H9 (cell line): ENCODE results near the gene CERK. TPM values are rescaled to one million over a fixed set of nuclear protein-coding genes. Genes with fewer than 3 reads are reported as not detected.
A peak's percentile ranks its signal among the peaks of the same experiment; 100 is the strongest.

Experiments
- DNase-seq: peaks from one replicate; pipeline ENCODE4 v3.0.0-alpha.2; 2017
- H2AFZ ChIP-seq: one replicate; pipeline ENCODE4 v1.6.1; 2013; ENCODE audit warnings: mild to moderate bottlenecking, low read length, control low read depth, moderate library complexity
- H2AK5ac ChIP-seq: 2 replicates; pipeline ENCODE4 v1.6.1; 2013; ENCODE audit warnings: low read length, control low read depth, mixed read lengths; ENCODE audit not compliant: insufficient read length
- H2BK120ac ChIP-seq: one replicate; pipeline ENCODE4 v1.6.1; 2013; ENCODE audit warnings: low read depth, mild to moderate bottlenecking, low read length, control low read depth, inconsistent platforms; ENCODE audit not compliant: poor library complexity, severe bottlenecking
- H2BK12ac ChIP-seq: 2 replicates; pipeline ENCODE4 v1.6.1; 2013; ENCODE audit warnings: low read length, control low read depth, mixed read lengths, low read depth; ENCODE audit not compliant: insufficient read length
- H2BK15ac ChIP-seq: 2 replicates; pipeline ENCODE4 v1.6.1; 2013; ENCODE audit warnings: low read depth, low read length, control low read depth
- H2BK20ac ChIP-seq: one replicate; pipeline ENCODE4 v1.6.1; 2013; ENCODE audit warnings: low read depth, mild to moderate bottlenecking, low read length, control low read depth, inconsistent platforms; ENCODE audit not compliant: poor library complexity, severe bottlenecking
- H2BK5ac ChIP-seq: 2 replicates; pipeline ENCODE4 v1.6.1; 2013; ENCODE audit warnings: low read length, control low read depth, mixed read lengths; ENCODE audit not compliant: insufficient read length
- H3K14ac ChIP-seq: 2 replicates; pipeline ENCODE4 v1.6.1; 2013; ENCODE audit warnings: low read length, control low read depth; ENCODE audit not compliant: insufficient read depth
- H3K18ac ChIP-seq: 2 replicates; pipeline ENCODE4 v1.6.1; 2013; ENCODE audit warnings: low read depth, mild to moderate bottlenecking, mixed read lengths, low read length, control low read depth; ENCODE audit not compliant: insufficient read length
- H3K23ac ChIP-seq: 2 replicates; pipeline ENCODE4 v1.6.1; 2013; ENCODE audit warnings: low read length, control low read depth, mixed read lengths, low read depth; ENCODE audit not compliant: insufficient read length
- H3K23me2 ChIP-seq: 2 replicates; pipeline ENCODE4 v1.6.1; 2013; ENCODE audit warnings: low read depth, mild to moderate bottlenecking, mixed read lengths, low read length, control low read depth; ENCODE audit not compliant: insufficient read length, poor library complexity, severe bottlenecking
- H3K27ac ChIP-seq: 2 replicates; pipeline ENCODE4 v1.5.1; 2013; ENCODE audit warnings: low read length, control low read depth, mixed read lengths, low read depth; ENCODE audit not compliant: insufficient read length
- H3K27me3 ChIP-seq: 2 replicates; pipeline ENCODE4 v1.6.1; 2013; ENCODE audit warnings: low read length, control low read depth, inconsistent platforms; ENCODE audit not compliant: insufficient read depth
- H3K4ac ChIP-seq: 2 replicates; pipeline ENCODE4 v1.6.1; 2013; ENCODE audit warnings: low read depth, mild to moderate bottlenecking, control low read depth, inconsistent platforms, low read length, moderate library complexity
- H3K4me1 ChIP-seq: 2 replicates; pipeline ENCODE4 v1.6.1; 2013; ENCODE audit warnings: low read length, control low read depth, inconsistent platforms; ENCODE audit not compliant: insufficient read depth
- H3K4me2 ChIP-seq: 2 replicates; pipeline ENCODE4 v1.6.1; 2013; ENCODE audit warnings: low read length, control low read depth, mixed read lengths; ENCODE audit not compliant: insufficient read length, insufficient read depth
- H3K56ac ChIP-seq: 2 replicates; pipeline ENCODE4 v1.6.1; 2013; ENCODE audit warnings: low read depth, mild to moderate bottlenecking, mixed read lengths, low read length, control low read depth; ENCODE audit not compliant: insufficient read length
- H3K79me1 ChIP-seq: 2 replicates; pipeline ENCODE4 v1.6.1; 2013; ENCODE audit warnings: low read depth, mild to moderate bottlenecking, moderate library complexity, low read length, control low read depth, inconsistent platforms; ENCODE audit not compliant: insufficient read depth, poor library complexity, severe bottlenecking
- H3K79me2 ChIP-seq: 2 replicates; pipeline ENCODE4 v1.6.1; 2013; ENCODE audit warnings: low read length, control low read depth, inconsistent platforms; ENCODE audit not compliant: insufficient read depth
- H3K9ac ChIP-seq: 2 replicates; pipeline ENCODE4 v1.6.1; 2013; ENCODE audit warnings: low read length, control low read depth, mixed read lengths; ENCODE audit not compliant: insufficient read length; ENCODE audit errors: extremely low read depth
- H3K9me3 ChIP-seq: one replicate; pipeline ENCODE4 v1.6.1; 2013; ENCODE audit warnings: low read depth, low read length, inconsistent platforms; ENCODE audit not compliant: control insufficient read depth
- H3T11ph ChIP-seq: one replicate; pipeline ENCODE4 v1.6.1; 2013; ENCODE audit warnings: mild to moderate bottlenecking, low read length, control low read depth, inconsistent platforms
- H4K20me1 ChIP-seq: one replicate; pipeline ENCODE4 v1.6.1; 2013; ENCODE audit not compliant: control insufficient read depth, insufficient read length, insufficient read depth
- H4K5ac ChIP-seq: 2 replicates; pipeline ENCODE4 v1.6.1; 2013; ENCODE audit warnings: low read depth, mild to moderate bottlenecking, mixed read lengths, low read length, control low read depth; ENCODE audit not compliant: insufficient read length
- H4K8ac ChIP-seq: replicated peaks from 2 replicates; pipeline ENCODE4 v1.6.1; 2013; ENCODE audit warnings: low read length, control low read depth, mixed read lengths, low read depth; ENCODE audit not compliant: insufficient read length
- H4K91ac ChIP-seq: 2 replicates; pipeline ENCODE4 v1.6.1; 2013; ENCODE audit warnings: low read depth, mild to moderate bottlenecking, moderate library complexity, mixed read lengths, low read length, control low read depth; ENCODE audit not compliant: insufficient read length
- H3K27ac Mint-ChIP-seq, 3 experiments: 2 replicates in 2 of 3; 3 replicates in 1 of 3; pipeline ENCODE4 v1.8.0; 2020 to 2021; ENCODE audit warnings: mixed read lengths in 3 of 3, mild to moderate bottlenecking in 1 of 3, moderate library complexity in 1 of 3
- H3K27me3 Mint-ChIP-seq: 2 replicates; pipeline ENCODE4 v1.8.0; 2021; ENCODE audit warnings: low read depth, mild to moderate bottlenecking, moderate library complexity, mixed read lengths
- H3K36me3 Mint-ChIP-seq, 3 experiments: 2 replicates in 2 of 3; 3 replicates in 1 of 3; pipeline ENCODE4 v1.8.0; 2020 to 2021; ENCODE audit warnings: low read depth in 3 of 3, mixed read lengths in 3 of 3; ENCODE audit not compliant: insufficient read depth in 1 of 3
- H3K4me1 Mint-ChIP-seq, 2 experiments: 2 replicates each; pipeline ENCODE4 v1.8.0; 2020; ENCODE audit warnings: mixed read lengths in 2 of 2
- H3K4me3 Mint-ChIP-seq, 2 experiments: 2 replicates in 1 of 2; 3 replicates in 1 of 2; pipeline ENCODE4 v1.8.0; 2020 to 2021; ENCODE audit warnings: mild to moderate bottlenecking in 2 of 2, mixed read lengths in 2 of 2, moderate library complexity in 1 of 2
- H3K9me3 Mint-ChIP-seq, 2 experiments: 2 replicates in 1 of 2; 3 replicates in 1 of 2; pipeline ENCODE4 v1.8.0; 2020; ENCODE audit warnings: mild to moderate bottlenecking in 2 of 2, mixed read lengths in 2 of 2, moderate library complexity in 1 of 2
- WGBS: extraction: QIAGEN DNeasy Blood & Tissue Kit; methylation state at CpG from one replicate; pipeline ENCODE4 v1.1.7; 2013; ENCODE audit warnings: missing lambda C conversion rate, low lambda C conversion rate, mixed read lengths; ENCODE audit not compliant: insufficient read length; ENCODE audit errors: extremely low coverage; 5-methylcytosine and 5-hydroxymethylcytosine counted together
- total RNA-seq: library from RNA; stranded (reverse); gene quantifications from 2 replicates; pipeline ENCODE4 v1.2.1, GENCODE V29; 2021
- TF ChIP-seq, protein P1 (sequence below): fragments of 200-600 bp; sonication (generic); conservative IDR thresholded peaks from 3 replicates; pipeline ENCODE4 v1.8.0; 2021; ENCODE audit warnings: antibody characterized with exemption, mild to moderate bottlenecking

CERK gene
- total RNA-seq, 1 experiment from 2014 or later: 47.1 TPM

DNA sequence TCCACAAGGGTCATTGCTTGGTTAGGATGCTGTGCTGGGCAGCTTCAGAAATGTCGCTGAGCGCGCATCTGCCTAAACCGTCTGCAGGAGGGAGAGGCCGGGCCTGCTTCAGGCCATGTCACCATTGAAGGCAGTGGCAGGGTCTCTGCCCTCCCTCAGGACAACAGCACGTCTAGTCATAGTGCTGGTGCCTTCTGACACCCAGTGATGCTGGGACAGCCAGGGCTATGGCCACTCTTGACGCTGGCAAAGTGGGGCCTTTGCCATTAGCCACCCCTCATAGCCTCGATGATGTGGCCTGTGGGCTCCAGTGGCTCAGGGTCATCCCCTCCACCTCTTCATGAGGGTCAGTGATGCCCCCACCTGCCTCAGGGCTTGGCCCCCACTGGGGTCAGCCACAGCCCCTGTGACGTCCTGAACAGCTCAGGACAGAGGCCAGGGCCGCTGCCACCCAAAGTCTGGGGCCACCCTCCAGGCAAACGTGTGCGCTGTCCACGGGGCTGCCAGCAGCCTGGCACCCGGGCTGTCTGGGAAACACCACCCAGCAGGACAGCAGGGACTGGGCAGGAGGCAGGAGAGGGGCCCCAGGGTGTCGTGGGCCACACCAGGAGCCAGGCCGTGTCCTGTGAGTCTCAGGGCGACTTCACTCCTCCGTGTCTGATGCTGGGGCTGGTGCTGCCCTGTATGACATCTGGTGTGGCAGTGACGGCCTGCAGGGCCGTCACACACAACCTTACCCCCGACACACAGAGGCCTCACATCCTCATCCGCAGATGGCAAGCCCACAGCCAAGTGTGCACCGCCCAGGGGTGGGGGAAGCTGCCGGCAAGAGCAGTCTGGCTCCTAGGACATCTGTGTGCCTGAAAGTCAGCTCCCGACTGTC, 42.5 kb downstream of the CERK start:
- Histone ChIP-seq H3K14ac (no peak overlapping the region), H4K20me1 (no peaks in the 10 kb centered on the region), H2BK120ac (no peak overlapping the region), H3K23ac (no peak overlapping the region), H3K18ac (no peak overlapping the region), H3K79me2 (no peaks in the 10 kb centered on the region), H2BK15ac (no peak overlapping the region), H2AFZ (no peak overlapping the region), H4K5ac (no peak overlapping the region), H3K4me2 (no peak overlapping the region), H2BK5ac (no peak overlapping the region), H3K9me3 (no peaks in the 10 kb centered on the region), H2BK12ac (no peak overlapping the region), H3K4ac (no peak overlapping the region), H4K8ac (no peak overlapping the region), H3T11ph (no peak overlapping the region), H2BK20ac (no peak overlapping the region), H3K56ac (no peak overlapping the region), H2AK5ac (no peak overlapping the region), H3K23me2 (no peaks in the 10 kb centered on the region), H3K4me1 (no peaks in the 10 kb centered on the region), H4K91ac (no peak overlapping the region), H3K9ac (no peak overlapping the region), H3K79me1 (no peaks in the 10 kb centered on the region), H3K27me3 (no peaks in the 10 kb centered on the region), H3K27ac (no peak overlapping the region)
- no peak for DNase-seq
- Mint-ChIP-seq H3K27ac (peak overlapping the region in 1 of 3 experiments; percentile 63; a peak in 2 of 7 replicates), H3K9me3 (no peaks in the 10 kb centered on the region), H3K36me3 (peaks cover 17 to 55% (median 47%) of the 10 kb centered on the region in 3 experiments; a peak in 6 of 7 replicates), H3K27me3 (no peaks in the 10 kb centered on the region; the same call in 1 of the 2 replicates), H3K4me3 (no peak overlapping the region), H3K4me1 (peaks cover 0 to 4% of the 10 kb centered on the region in 2 experiments; a peak in 2 of 4 replicates)
- no CpG with 5 or more reads among the region's 25 CpGs for WGBS
- TF ChIP-seq, protein P1, sequence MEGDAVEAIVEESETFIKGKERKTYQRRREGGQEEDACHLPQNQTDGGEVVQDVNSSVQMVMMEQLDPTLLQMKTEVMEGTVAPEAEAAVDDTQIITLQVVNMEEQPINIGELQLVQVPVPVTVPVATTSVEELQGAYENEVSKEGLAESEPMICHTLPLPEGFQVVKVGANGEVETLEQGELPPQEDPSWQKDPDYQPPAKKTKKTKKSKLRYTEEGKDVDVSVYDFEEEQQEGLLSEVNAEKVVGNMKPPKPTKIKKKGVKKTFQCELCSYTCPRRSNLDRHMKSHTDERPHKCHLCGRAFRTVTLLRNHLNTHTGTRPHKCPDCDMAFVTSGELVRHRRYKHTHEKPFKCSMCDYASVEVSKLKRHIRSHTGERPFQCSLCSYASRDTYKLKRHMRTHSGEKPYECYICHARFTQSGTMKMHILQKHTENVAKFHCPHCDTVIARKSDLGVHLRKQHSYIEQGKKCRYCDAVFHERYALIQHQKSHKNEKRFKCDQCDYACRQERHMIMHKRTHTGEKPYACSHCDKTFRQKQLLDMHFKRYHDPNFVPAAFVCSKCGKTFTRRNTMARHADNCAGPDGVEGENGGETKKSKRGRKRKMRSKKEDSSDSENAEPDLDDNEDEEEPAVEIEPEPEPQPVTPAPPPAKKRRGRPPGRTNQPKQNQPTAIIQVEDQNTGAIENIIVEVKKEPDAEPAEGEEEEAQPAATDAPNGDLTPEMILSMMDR: no peak
